Measurements from ENCODE around the gene DLGAP1.

Gene DLGAP1

DNA sequence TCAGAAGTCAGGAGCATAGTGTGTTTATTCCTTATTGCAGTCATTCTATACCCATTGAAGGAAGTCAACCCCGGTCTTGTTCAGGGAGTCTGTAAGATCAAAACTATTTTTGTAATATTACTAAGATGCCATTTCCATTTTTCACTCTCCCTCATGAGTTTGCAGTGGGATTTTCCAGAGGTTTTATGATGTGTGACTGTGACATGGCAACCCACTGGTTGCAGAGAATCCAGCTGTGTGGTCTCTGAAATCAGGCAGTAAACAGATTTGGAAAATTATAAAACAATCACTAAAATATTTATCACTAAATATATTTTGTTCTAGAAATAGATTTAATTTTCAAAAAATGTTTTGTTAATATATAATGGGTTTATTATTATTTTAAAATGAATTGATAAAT, 38.1 kb downstream of the DLGAP1 start:
- DNase-seq (ENCODE audit: low spot score) = no peak
- H3K27ac ChIP-seq = no peak overlapping the region
- TF ChIP-seq CTCF (IDR thresholded peaks at IDR 0.05) = no peak
- H3K4me3 ChIP-seq = no peak overlapping the region

DNA sequence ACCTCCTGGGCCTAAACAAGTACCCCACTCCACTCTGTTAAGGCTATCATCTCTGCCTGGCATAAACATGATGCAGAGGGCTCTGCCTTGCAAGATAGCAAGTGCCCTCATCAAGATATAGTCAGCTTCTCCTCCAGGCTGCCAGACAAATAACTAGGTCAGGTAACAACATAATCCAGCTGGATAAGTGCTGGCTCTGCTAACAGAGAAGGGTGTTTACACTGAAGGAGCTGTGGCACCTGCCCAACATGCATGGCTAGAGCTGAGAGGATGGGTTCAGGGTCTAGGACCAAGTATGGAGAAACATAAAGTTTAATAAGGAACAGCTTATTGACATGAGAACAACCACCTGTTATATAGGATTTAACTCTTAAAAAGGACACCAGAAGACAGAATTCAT, 42.8 kb downstream of the DLGAP1 start:
- no peak for TF ChIP-seq CTCF (IDR thresholded peaks at IDR 0.05)
- Histone ChIP-seq H3K4me3 (no peak overlapping the region), H3K27ac (no peak overlapping the region)
- DNase-seq (ENCODE audit: low spot score) = no peak

DNA sequence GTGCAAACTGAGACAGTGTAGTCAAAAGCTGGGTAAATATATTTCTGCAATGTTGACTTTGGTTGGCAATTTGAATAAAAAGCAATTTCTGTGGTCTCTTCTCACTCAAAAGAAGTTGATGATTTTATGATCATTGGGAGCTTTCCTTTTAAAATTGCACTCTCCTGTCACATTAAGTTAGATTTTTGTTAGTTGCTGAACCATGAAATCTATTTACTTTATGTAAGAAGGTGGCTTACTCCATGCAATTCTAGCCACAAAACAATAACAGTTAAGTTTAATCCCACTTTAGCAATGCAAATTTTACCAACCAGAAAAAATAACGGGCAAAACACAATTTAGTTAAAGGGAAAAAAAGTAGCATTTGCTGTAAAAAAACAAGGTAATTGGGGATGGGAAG, 48.3 kb downstream of the DLGAP1 start:
- no peak for TF ChIP-seq CTCF (IDR thresholded peaks at IDR 0.05)
- no peak for DNase-seq (ENCODE audit: low spot score)
- Histone ChIP-seq H3K27ac (no peak overlapping the region), H3K4me3 (no peak overlapping the region)

GRCh38 chr18:4405965-4406364, 49.1 kb downstream of the DLGAP1 start:
- DNase-seq (ENCODE audit: low spot score) = no peak
- H3K27ac ChIP-seq = no peak overlapping the region
- TF ChIP-seq CTCF (IDR thresholded peaks at IDR 0.05) = no peak
- H3K4me3 ChIP-seq = no peak overlapping the region

- H3K4me3 ChIP-seq = no peak overlapping the region
- TF ChIP-seq CTCF (IDR thresholded peaks at IDR 0.05) = no peak
- H3K27ac ChIP-seq = no peak overlapping the region
- no peak for DNase-seq (ENCODE audit: low spot score)
Observed at GRCh38 chr18:4403836-4404235, 51.3 kb downstream of the DLGAP1 start.

DNA sequence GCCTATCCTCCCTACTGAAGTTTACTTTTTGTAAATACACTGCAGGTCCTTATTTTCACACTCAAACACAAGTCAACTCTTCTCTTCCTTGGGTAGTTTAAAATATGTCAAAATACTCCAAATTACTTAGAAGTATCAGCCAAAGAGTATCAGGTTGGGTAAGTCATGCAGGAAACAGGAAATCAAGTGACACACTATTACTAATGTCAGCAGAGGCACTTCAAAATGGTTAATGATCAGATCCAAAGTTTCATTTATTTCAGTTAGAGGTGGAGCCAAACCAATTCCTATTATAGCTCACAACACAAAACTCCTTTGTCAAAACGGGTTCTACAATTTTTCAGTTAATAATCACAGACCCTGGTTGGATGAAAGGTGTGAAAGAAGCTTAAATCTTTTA, 54.2 kb downstream of the DLGAP1 start:
- Histone ChIP-seq H3K4me3 (no peak overlapping the region), H3K27ac (no peak overlapping the region)
- DNase-seq (ENCODE audit: low spot score) = no peak
- TF ChIP-seq CTCF (IDR thresholded peaks at IDR 0.05) = no peak

DNA sequence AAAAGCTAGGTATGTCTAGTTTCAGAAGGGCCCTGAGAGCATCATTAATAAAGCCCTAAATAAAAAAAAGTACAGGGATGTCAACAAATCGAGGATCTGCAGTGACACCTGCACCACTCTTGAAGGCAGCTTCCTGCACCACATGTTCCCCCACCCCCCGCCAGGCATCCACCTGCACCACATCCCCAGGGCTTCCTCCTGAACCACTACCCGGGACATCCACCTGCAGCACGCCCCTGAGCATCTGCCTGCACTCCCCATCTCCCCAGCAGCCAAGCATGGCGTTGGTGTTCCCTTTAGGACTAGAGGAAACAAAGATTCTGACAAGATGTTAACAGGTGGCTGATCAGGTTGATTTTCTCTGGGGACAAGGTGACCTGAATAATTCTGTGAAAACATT, 55.2 kb downstream of the DLGAP1 start:
- no peak overlapping the region for H3K27ac ChIP-seq
- no peak for DNase-seq (ENCODE audit: low spot score)
- no peak for TF ChIP-seq CTCF (IDR thresholded peaks at IDR 0.05)
- H3K4me3 ChIP-seq = no peak overlapping the region
